ENCODE results near the gene C20orf144.

DNA sequence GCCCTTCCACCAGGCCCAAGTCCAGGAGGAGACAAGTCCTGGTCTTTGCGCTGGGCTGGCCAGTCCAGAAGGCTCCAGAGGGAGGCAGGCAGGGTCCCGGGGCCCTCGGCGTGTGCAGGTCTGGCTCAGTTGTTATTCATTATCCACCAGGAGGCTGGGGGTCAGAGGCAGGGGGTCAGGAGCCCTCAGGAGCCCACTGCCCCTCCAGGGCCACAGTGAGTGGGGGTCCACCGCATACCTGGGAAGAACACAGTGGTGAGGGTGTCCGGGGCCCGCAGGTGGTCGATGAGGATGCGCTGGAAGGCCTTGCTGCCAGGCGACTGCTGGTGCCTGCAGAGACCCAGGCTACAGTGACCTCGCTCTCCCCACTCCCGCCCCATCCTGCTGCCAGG lies 4.4 kb upstream of the C20orf144 start:
- TF ChIP-seq CEBPB (IDR thresholded peaks at IDR 0.05), result no peak
- no peak for TF ChIP-seq POLR2AphosphoS2 (conservative IDR thresholded peaks at IDR 0.05; ENCODE audit: low read length)
- TF ChIP-seq CHD2 (IDR thresholded peaks at IDR 0.05; ENCODE audit: low read length, partially characterized antibody), result no peak
- TF ChIP-seq, protein P1, sequence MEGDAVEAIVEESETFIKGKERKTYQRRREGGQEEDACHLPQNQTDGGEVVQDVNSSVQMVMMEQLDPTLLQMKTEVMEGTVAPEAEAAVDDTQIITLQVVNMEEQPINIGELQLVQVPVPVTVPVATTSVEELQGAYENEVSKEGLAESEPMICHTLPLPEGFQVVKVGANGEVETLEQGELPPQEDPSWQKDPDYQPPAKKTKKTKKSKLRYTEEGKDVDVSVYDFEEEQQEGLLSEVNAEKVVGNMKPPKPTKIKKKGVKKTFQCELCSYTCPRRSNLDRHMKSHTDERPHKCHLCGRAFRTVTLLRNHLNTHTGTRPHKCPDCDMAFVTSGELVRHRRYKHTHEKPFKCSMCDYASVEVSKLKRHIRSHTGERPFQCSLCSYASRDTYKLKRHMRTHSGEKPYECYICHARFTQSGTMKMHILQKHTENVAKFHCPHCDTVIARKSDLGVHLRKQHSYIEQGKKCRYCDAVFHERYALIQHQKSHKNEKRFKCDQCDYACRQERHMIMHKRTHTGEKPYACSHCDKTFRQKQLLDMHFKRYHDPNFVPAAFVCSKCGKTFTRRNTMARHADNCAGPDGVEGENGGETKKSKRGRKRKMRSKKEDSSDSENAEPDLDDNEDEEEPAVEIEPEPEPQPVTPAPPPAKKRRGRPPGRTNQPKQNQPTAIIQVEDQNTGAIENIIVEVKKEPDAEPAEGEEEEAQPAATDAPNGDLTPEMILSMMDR (IDR thresholded peaks at IDR 0.05), result no peak

All from A549 (cell line).